HG02571 (cell line): ENCODE measurements around the gene CPAMD8.

Source experiments
- ATAC-seq: cut with Tn5 transposase; IDR thresholded peaks from one replicate; pipeline ENCODE4 v1.9.1; 2021; ENCODE audit warnings: mild to moderate bottlenecking, moderate library complexity; ENCODE audit not compliant: unreplicated experiment

The CPAMD8 gene

DNA sequence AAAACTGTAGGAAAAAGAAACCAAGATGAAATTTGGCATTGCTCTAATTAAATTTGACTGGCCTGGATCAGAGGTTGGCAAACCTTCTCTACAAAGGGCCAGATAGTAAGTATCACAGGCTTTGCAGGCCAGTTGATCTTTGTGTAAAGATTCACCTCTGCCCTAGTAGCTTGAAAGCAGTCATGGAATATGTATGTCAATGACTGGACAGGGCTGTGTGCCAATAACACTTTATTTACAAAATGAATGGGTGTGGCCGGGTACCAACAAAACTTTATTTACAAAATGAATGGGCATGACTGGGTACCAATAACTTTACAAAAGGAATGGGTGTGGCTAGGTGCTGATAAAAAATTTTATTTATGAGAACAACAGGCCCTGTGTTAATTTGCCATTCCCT is 177.4 kb downstream of the CPAMD8 start:
- ATAC-seq = no peak

DNA sequence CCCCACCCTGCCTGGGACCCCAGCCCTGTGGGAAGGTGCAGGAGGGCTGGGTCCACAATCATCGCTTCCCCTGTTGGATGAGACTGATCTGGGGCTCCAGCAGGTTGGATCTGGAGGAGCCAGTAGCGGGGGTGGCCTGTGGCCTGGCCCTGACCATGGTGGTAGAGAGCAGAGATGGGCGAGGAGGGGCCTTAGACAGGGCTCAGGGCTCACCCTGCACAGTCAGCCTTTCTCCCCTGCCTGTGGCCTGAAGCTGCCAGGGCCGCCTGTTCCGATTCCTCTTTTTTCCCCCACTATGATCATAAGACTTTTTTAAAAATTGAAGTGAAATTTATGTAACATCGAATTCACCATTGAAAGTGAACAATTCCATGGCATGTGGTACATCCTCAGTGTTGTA is 179.2 kb downstream of the CPAMD8 start:
- ATAC-seq = no peak

DNA sequence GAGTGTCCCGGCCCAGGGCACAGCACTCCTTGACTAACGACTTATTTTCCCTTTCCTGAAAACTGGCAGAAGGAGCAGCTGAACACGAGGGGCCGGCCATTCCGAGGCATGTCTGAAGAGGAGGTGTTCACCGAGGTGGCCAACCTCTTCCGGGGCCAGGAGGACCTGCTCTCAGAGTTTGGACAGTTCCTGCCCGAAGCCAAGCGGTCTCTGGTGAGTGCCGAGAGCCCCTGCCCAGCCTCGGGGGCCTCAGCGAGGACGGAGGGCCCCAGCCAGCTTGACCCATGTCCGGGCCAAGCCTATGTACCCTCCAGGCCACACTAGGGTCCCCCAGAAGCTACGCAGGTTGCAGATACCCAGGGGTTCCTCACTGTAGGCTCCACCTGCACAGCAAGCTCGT is 179.7 kb downstream of the CPAMD8 start:
- no peak for ATAC-seq
